Measurements from ENCODE around the gene TFDP1.

The TFDP1 gene

GRCh38 chr13:113544071-113544891, 40.3 kb upstream of the TFDP1 start:
- Histone ChIP-seq H3K4me3 (replicated peaks; ENCODE audit: low read depth, low read length) (no peak overlapping the region), H3K27me3 (replicated peaks; ENCODE audit: control insufficient read depth, insufficient read depth, low read length) (no peaks in the 10 kb centered on the region), H3K36me3 (ENCODE audit: control insufficient read depth, insufficient read depth, low read length) (peaks cover 1% of the 10 kb centered on the region)
- no peak for TF ChIP-seq CTCF (IDR thresholded peaks at IDR 0.05; ENCODE audit: insufficient read depth, low read length, poor library complexity, severe bottlenecking)
- DNase-seq (ENCODE audit: extremely low read depth, insufficient read length), result no peak

- peaks cover 2% of the 10 kb centered on the region for H3K36me3 ChIP-seq (ENCODE audit: control insufficient read depth, insufficient read depth, low read length)
- no peak overlapping the region for H3K4me3 ChIP-seq (replicated peaks; ENCODE audit: low read depth, low read length)
- TF ChIP-seq CTCF (IDR thresholded peaks at IDR 0.05; ENCODE audit: insufficient read depth, low read length, poor library complexity, severe bottlenecking), result no peak
- H3K27me3 ChIP-seq (replicated peaks; ENCODE audit: control insufficient read depth, insufficient read depth, low read length), result no peaks in the 10 kb centered on the region
- DNase-seq (ENCODE audit: extremely low read depth, insufficient read length), result no peak
Measured at GRCh38 chr13:113544896-113545295, 39.7 kb upstream of the TFDP1 start.

GRCh38 chr13:113545455-113545930, 39.1 kb upstream of the TFDP1 start:
- H3K27me3 ChIP-seq (replicated peaks; ENCODE audit: control insufficient read depth, insufficient read depth, low read length), result no peaks in the 10 kb centered on the region
- no peak for TF ChIP-seq CTCF (IDR thresholded peaks at IDR 0.05; ENCODE audit: insufficient read depth, low read length, poor library complexity, severe bottlenecking)
- DNase-seq (ENCODE audit: extremely low read depth, insufficient read length), result no peak
- H3K4me3 ChIP-seq (replicated peaks; ENCODE audit: low read depth, low read length), result no peak overlapping the region
- H3K36me3 ChIP-seq (ENCODE audit: control insufficient read depth, insufficient read depth, low read length), result peaks cover 2% of the 10 kb centered on the region

- TF ChIP-seq CTCF (IDR thresholded peaks at IDR 0.05; ENCODE audit: insufficient read depth, low read length, poor library complexity, severe bottlenecking), result no peak
Measured at GRCh38 chr13:113545931-113546516, 38.5 kb upstream of the TFDP1 start.

GRCh38 chr13:113546571-113547237, 37.8 kb upstream of the TFDP1 start:
- no peak for DNase-seq (ENCODE audit: extremely low read depth, insufficient read length)
- peaks cover 3% of the 10 kb centered on the region for H3K36me3 ChIP-seq (ENCODE audit: control insufficient read depth, insufficient read depth, low read length)
- H3K27me3 ChIP-seq (replicated peaks; ENCODE audit: control insufficient read depth, insufficient read depth, low read length), result no peaks in the 10 kb centered on the region
- H3K4me3 ChIP-seq (replicated peaks; ENCODE audit: low read depth, low read length), result no peak overlapping the region
- no peak for TF ChIP-seq CTCF (IDR thresholded peaks at IDR 0.05; ENCODE audit: insufficient read depth, low read length, poor library complexity, severe bottlenecking)

More at GRCh38 chr13:113545931-113546516, 38.5 kb upstream of the TFDP1 start:
- DNase-seq (ENCODE audit: extremely low read depth, insufficient read length), result no peak
- H3K4me3 ChIP-seq (replicated peaks; ENCODE audit: low read depth, low read length), result no peak overlapping the region
- peaks cover 2% of the 10 kb centered on the region for H3K36me3 ChIP-seq (ENCODE audit: control insufficient read depth, insufficient read depth, low read length)
- H3K27me3 ChIP-seq (replicated peaks; ENCODE audit: control insufficient read depth, insufficient read depth, low read length), result no peaks in the 10 kb centered on the region

Data from GM06990 (cell line).